Activated T-helper 2 cell treated with anti-CD3 and anti-CD28 coated beads, Interferon-gamma antibody, Interleukin-2, Interleukin-4, amounts not matched to agents 10 μg/mL and 5 μg/mL and 100 μg/mL, durations not matched to agents 14 hours and 24 hours and 36 hours (primary cell): ENCODE measurements around the gene ARHGAP45. TPM values are rescaled to one million over a fixed set of nuclear protein-coding genes. Genes with fewer than 3 reads are reported as not detected.

Source experiments
- DNase-seq: peaks from one replicate; pipeline ENCODE4 v3.0.0; 2021; ENCODE audit warnings: low spot score
- H3K27ac Mint-ChIP-seq: one replicate; pipeline ENCODE4 v1.8.0; 2021; ENCODE audit warnings: mixed read lengths
- H3K27me3 Mint-ChIP-seq: one replicate; pipeline ENCODE4 v1.8.0; 2021; ENCODE audit warnings: low read depth, mixed read lengths
- H3K36me3 Mint-ChIP-seq: one replicate; pipeline ENCODE4 v1.8.0; 2021; ENCODE audit warnings: low read depth, mixed read lengths
- H3K4me1 Mint-ChIP-seq: one replicate; pipeline ENCODE4 v1.8.0; 2021; ENCODE audit warnings: low read depth, mixed read lengths
- H3K4me3 Mint-ChIP-seq: one replicate; pipeline ENCODE4 v1.8.0; 2021; ENCODE audit warnings: low read depth, mild to moderate bottlenecking, moderate library complexity, mixed read lengths
- H3K9me3 Mint-ChIP-seq: one replicate; pipeline ENCODE4 v1.8.0; 2021; ENCODE audit warnings: mixed read lengths
- intact Hi-C: fragments of 100-400 bp; cut with micrococcal nuclease; formaldehyde crosslinking; loops from one replicate; pipeline ENCODE4 v1.15.1; 2023
- total RNA-seq: library from RNA; stranded (reverse); gene quantifications from 2 replicates; pipeline ENCODE4 v1.2.3, GENCODE V29; 2022

Gene ARHGAP45
- total RNA-seq, 1 donor from 2014 or later = 158 TPM

DNA sequence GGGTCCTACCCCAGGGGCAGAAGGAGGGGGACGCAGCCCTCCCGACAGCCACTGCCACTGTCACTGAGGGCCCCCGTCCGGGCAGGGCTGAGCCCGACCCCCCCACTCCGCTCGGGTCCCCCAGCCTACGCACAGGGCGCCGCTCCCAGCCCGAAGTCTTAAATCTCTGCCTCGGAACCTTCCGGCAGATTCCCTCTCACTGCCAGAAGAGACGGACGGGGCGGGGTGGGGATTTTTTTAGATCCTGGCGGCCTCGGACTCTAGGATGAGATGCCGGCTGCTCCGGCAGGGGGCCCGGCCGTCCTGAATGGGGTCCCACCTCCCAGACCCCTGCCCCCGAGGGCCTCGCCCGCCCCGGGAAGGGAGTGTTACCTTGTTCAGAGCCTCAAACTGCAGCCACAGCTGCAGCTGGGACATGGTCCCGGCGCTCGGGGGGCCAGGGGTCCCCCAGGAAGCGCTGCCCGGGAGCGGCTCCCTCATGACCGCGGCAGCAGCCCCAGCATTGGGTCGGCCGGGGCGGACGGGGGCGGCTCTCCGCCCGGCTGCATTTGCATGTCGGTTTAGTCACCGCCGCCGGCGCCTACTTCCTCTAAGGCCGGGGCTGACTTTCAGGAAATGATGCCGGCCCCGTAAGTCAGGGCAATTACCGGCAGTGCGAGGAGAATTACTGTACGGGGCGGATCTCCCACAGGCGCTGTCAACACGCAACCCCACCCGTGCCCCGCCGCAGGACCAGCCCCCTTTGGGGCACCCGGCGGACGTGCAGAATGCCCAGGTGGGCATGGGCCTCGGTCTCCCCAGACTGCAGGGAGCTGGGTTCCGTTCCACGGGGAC is 65.0 kb downstream of the ARHGAP45 start:
- Mint-ChIP-seq H3K36me3 (peaks cover 13% of the 10 kb centered on the region), H3K27me3 (no peaks in the 10 kb centered on the region), H3K9me3 (no peaks in the 10 kb centered on the region), H3K4me1 (peaks cover 12% of the 10 kb centered on the region), H3K4me3 (peak overlapping the region; percentile 86), H3K27ac (peak overlapping the region; percentile 81)
- peak; percentile 84 for DNase-seq
- intact Hi-C loops = loop anchor here (5.0 kb wide), 4 partner anchors 40 to 110 kb away; partner anchors contain the start of genes ATP5F1D and SBNO2

- Mint-ChIP-seq H3K4me3 (peak overlapping the region; percentile 86), H3K27me3 (no peaks in the 10 kb centered on the region), H3K27ac (peak overlapping the region; percentile 81), H3K36me3 (peaks cover 5% of the 10 kb centered on the region), H3K9me3 (no peaks in the 10 kb centered on the region), H3K4me1 (peaks cover 12% of the 10 kb centered on the region)
- DNase-seq = no peak
- intact Hi-C loops = loop anchor here (5.0 kb wide), 4 partner anchors 40 to 110 kb away; partner anchors contain the start of genes ATP5F1D and SBNO2
These were observed 65.8 kb downstream of the ARHGAP45 start for GRCh38 chr19:1132552-1133383.

GRCh38 chr19:1133471-1133929 is 66.5 kb downstream of the ARHGAP45 start:
- Mint-ChIP-seq H3K9me3 (no peaks in the 10 kb centered on the region), H3K36me3 (peaks cover 3% of the 10 kb centered on the region), H3K4me1 (peaks cover 12% of the 10 kb centered on the region), H3K4me3 (peak overlapping the region; percentile 57), H3K27me3 (no peaks in the 10 kb centered on the region), H3K27ac (peak overlapping the region; percentile 68)
- peak; percentile 66 for DNase-seq
- intact Hi-C loops = loop anchor here (5.0 kb wide), 4 partner anchors 39 to 109 kb away; partner anchors contain the start of genes ATP5F1D and SBNO2

DNA sequence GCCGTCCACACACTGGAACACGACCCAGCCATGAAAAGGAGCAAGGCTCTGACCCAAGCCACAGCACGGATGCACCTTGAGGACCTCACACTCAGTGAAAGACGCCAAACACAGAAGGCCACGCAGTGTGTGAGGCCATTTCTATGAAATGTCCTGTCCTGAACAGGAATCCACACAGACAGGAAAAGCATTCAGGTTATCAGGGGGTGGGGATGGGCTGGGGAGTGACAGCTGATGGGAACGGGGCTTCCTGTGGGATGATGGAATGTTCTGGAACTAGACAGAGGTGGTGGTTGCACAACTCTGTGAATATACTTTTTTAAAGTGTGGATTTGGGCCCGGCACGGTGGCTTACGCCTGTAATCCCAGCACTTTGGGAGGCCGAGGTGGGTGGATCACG is 67.5 kb downstream of the ARHGAP45 start:
- intact Hi-C loops = loop anchor here (5.0 kb wide), 4 partner anchors 38 to 108 kb away; partner anchors contain the start of genes ATP5F1D and SBNO2
- no peak for DNase-seq
- Mint-ChIP-seq H3K27ac (no peak overlapping the region), H3K4me1 (peaks cover 12% of the 10 kb centered on the region), H3K4me3 (no peak overlapping the region), H3K27me3 (no peaks in the 10 kb centered on the region), H3K9me3 (no peaks in the 10 kb centered on the region), H3K36me3 (peaks cover 3% of the 10 kb centered on the region)

DNA sequence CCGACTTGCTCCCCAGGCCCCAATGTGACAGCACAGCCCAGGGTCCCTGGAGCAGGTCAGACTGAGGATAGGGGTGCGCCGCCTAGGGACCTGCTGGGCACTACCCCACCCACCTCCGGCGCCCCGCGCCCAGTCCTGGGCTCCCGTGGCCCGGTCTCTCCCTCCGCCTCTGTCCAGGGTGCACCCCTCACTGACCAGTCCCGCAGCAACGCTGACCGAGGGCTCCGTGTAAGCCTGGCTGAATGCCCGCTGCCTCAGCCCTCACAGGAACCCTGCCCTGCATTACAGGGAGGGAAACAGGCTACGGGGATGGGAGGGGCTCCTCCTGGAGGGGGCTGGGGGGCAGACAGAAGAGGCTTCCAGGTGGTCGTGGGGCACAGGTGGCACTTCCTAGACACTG is 68.5 kb downstream of the ARHGAP45 start:
- Mint-ChIP-seq H3K27me3 (no peaks in the 10 kb centered on the region), H3K36me3 (peaks cover 7% of the 10 kb centered on the region), H3K4me1 (peaks cover 8% of the 10 kb centered on the region), H3K9me3 (no peaks in the 10 kb centered on the region), H3K4me3 (no peak overlapping the region), H3K27ac (no peak overlapping the region)
- DNase-seq = no peak
- intact Hi-C loops = no loop called here

DNA sequence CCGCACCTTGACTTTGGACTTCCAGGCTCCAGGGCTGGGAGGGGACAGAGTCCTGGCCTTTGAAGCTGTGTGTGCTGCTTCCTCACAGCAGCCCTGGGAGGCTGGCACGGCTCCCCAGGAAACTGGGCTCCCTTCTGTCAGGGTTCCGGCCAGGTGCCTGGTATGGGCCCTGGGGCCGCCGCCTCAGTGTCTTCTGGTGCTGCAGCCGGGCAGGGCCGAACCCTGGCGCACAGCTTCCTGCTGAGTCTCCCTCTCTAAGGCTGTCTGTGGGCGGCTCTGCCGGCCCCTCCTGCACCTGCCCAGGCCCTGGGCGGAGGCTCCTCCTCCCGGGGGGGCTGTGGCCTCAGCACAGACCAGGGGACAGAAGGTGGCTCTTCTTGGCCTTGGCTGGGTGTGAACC is 69.2 kb downstream of the ARHGAP45 start:
- Mint-ChIP-seq H3K4me1 (peaks cover 6% of the 10 kb centered on the region), H3K27ac (no peak overlapping the region), H3K36me3 (peaks cover 7% of the 10 kb centered on the region), H3K27me3 (no peaks in the 10 kb centered on the region), H3K4me3 (no peak overlapping the region), H3K9me3 (no peaks in the 10 kb centered on the region)
- DNase-seq = no peak
- intact Hi-C loops = no loop called here

Other genes starting within 250 kb of the ARHGAP45 start
- not detected in 2 replicates for gene PLPPR3, start 245.2 kb upstream of the ARHGAP45 start, total RNA-seq
- gene AZU1, start 239.3 kb upstream of the ARHGAP45 start, total RNA-seq = not detected in 2 replicates
- not detected in 2 replicates for gene PRTN3, start 226.2 kb upstream of the ARHGAP45 start, total RNA-seq
- gene ELANE, start 214.9 kb upstream of the ARHGAP45 start, total RNA-seq = not detected in 2 replicates
- gene CFD, start 207.5 kb upstream of the ARHGAP45 start, total RNA-seq = 0.94 and 1.8 TPM in 2 replicates
- 55.7 and 64.1 TPM in 2 replicates for gene MED16, start 174.0 kb upstream of the ARHGAP45 start, total RNA-seq
- gene RNU6-9, start 173.7 kb upstream of the ARHGAP45 start, total RNA-seq = not detected in 2 replicates
- 77.1 and 83.3 TPM in 2 replicates for gene R3HDM4, start 153.9 kb upstream of the ARHGAP45 start, total RNA-seq
- 7.1 and 8.0 TPM in 2 replicates for gene KISS1R, start 149.8 kb upstream of the ARHGAP45 start, total RNA-seq
- 42.0 and 42.6 TPM in 2 replicates for gene ARID3A, start 141.1 kb upstream of the ARHGAP45 start, total RNA-seq
- 88.6 and 94.9 TPM in 2 replicates for gene WDR18, start 82.8 kb upstream of the ARHGAP45 start, total RNA-seq
- 0.11 TPM in 1 of 2 replicates, not detected in the other for gene GRIN3B, start 66.7 kb upstream of the ARHGAP45 start, total RNA-seq
- gene TMEM259, start 46.0 kb upstream of the ARHGAP45 start, total RNA-seq = 137 and 138 TPM in 2 replicates
- gene RNU6-2, start 45.6 kb upstream of the ARHGAP45 start, total RNA-seq = not detected in 2 replicates
- 160 and 163 TPM in 2 replicates for gene CNN2, start 40.6 kb upstream of the ARHGAP45 start, total RNA-seq
- gene ABCA7, start 27.1 kb upstream of the ARHGAP45 start, total RNA-seq = 17.2 and 19.6 TPM in 2 replicates
- 260 and 272 TPM in 2 replicates for gene POLR2E, start 28.2 kb downstream of the ARHGAP45 start, total RNA-seq
- gene GPX4, start 36.8 kb downstream of the ARHGAP45 start, total RNA-seq = 257 TPM in 2 replicates
- gene SBNO2, start 107.1 kb downstream of the ARHGAP45 start, total RNA-seq = 82.8 and 87.0 TPM in 2 replicates
- gene STK11, start 138.6 kb downstream of the ARHGAP45 start, total RNA-seq = 65.7 and 71.1 TPM in 2 replicates
- 3.5 and 3.7 TPM in 2 replicates for gene CBARP, start 170.8 kb downstream of the ARHGAP45 start, total RNA-seq
- 233 and 240 TPM in 2 replicates for gene ATP5F1D, start 174.6 kb downstream of the ARHGAP45 start, total RNA-seq
- gene MIDN, start 181.4 kb downstream of the ARHGAP45 start, total RNA-seq = 84.7 and 85.4 TPM in 2 replicates
- gene CIRBP, start 202.2 kb downstream of the ARHGAP45 start, total RNA-seq = 214 and 226 TPM in 2 replicates
- gene FAM174C, start 208.4 kb downstream of the ARHGAP45 start, total RNA-seq = 91.7 and 99.4 TPM in 2 replicates
- not detected in 2 replicates for gene EFNA2, start 218.7 kb downstream of the ARHGAP45 start, total RNA-seq